Panc1 (cell line): ENCODE results near the gene MCCC1. TPM values are rescaled to one million over a fixed set of nuclear protein-coding genes. Genes with fewer than 3 reads are reported as not detected.

Source experiments
- ATAC-seq: fragments of 200-7000 bp; cut with Tn5 transposase; 2 replicates; pipeline ENCODE4 v1.9.1; 2020; ENCODE audit warnings: mild to moderate bottlenecking, moderate library complexity
- BruUV-seq: library from RNA; stranded (reverse); fragments of 400-500 nt; replicated peaks from 2 replicates; lab custom pipeline; 2021; lab: Mats Ljungman, UMichigan
- CTCF ChIA-PET: fragments of 300-600 bp; sonication (Branson Sonifier 250); formaldehyde crosslinking; loops from one replicate; lab custom pipeline; 2022; ENCODE audit warnings: antibody characterized with exemption; lab: Charles Lee
- POLR2A ChIA-PET: fragments of 300-600 bp; sonication (Branson Sonifier 250); formaldehyde crosslinking; loops from one replicate; lab custom pipeline; 2022; ENCODE audit warnings: antibody characterized with exemption; lab: Charles Lee
- DNase-seq: peaks from one replicate; pipeline ENCODE4 v3.0.0-alpha.2; 2010; ENCODE audit warnings: low read depth, low spot score
- H3K27ac ChIP-seq: 2 replicates; pipeline ENCODE4 v1.5.1; 2011; ENCODE audit warnings: mild to moderate bottlenecking, low read length, inconsistent platforms
- H3K27me3 ChIP-seq: fragments of 200-500 bp; sonication (Bioruptor generic); 2 replicates; pipeline ENCODE4 v1.6.0; 2014; ENCODE audit warnings: low read length, inconsistent platforms; ENCODE audit not compliant: control insufficient read depth, insufficient read depth
- H3K36me3 ChIP-seq: fragments of 200-500 bp; sonication (Bioruptor generic); 2 replicates; pipeline ENCODE4 v1.5.1; 2014; ENCODE audit warnings: inconsistent platforms, mild to moderate bottlenecking, low read length, moderate library complexity; ENCODE audit not compliant: control insufficient read depth, insufficient read depth
- H3K4me1 ChIP-seq: 2 replicates; pipeline ENCODE4 v1.5.1; 2011; ENCODE audit warnings: inconsistent platforms, mild to moderate bottlenecking, low read length, moderate library complexity; ENCODE audit not compliant: control insufficient read depth, insufficient read depth
- H3K4me3 ChIP-seq, 2 experiments: 2 replicates each; pipeline ENCODE4 v1.5.1; 2011 to 2012; ENCODE audit warnings: low read depth in 2 of 2, low read length in 2 of 2, mild to moderate bottlenecking in 2 of 2, inconsistent platforms in 1 of 2, moderate library complexity in 1 of 2
- H3K9me3 ChIP-seq: fragments of 200-500 bp; sonication (Bioruptor generic); 2 replicates; pipeline ENCODE4 v1.5.1; 2014; ENCODE audit warnings: low read depth, mild to moderate bottlenecking, inconsistent platforms, low read length, moderate library complexity; ENCODE audit not compliant: control insufficient read depth, insufficient read depth
- POLR2AphosphoS5 ChIP-seq: IDR thresholded peaks from 2 replicates; pipeline ENCODE4 v1.6.1; 2012; ENCODE audit warnings: mild to moderate bottlenecking, low read depth, low read length, moderate library complexity
- SIN3A ChIP-seq: IDR thresholded peaks from 2 replicates; pipeline ENCODE4 v1.6.1; 2012; ENCODE audit warnings: low read depth, mild to moderate bottlenecking, low read length, moderate library complexity, borderline replicate concordance; ENCODE audit not compliant: insufficient read depth
- TCF7L2 ChIP-seq: IDR thresholded peaks from 2 replicates; pipeline ENCODE4 v1.6.1; 2011; ENCODE audit warnings: mild to moderate bottlenecking, low read depth, low read length, inconsistent platforms
- in situ Hi-C: cut with HindIII; loops from 2 replicates; pipeline ENCODE4 v1.10.0; 2016; ENCODE audit warnings: low sequenced_read_pairs, low pct_unique_long_range_greater_than_20kb
- intact Hi-C: fragments of 100-400 bp; cut with micrococcal nuclease; formaldehyde crosslinking; loops from one replicate; pipeline ENCODE4 v1.10.0; 2022; ENCODE audit not compliant: unreplicated experiment
- total RNA-seq: library from RNA; stranded (reverse); gene quantifications from one replicate; pipeline ENCODE4 v1.2.1, GENCODE V29; 2021; ENCODE audit not compliant: unreplicated experiment
- TF ChIP-seq, protein P1 (sequence below), 2 experiments: IDR thresholded peaks; 2 replicates each; pipeline ENCODE4 v1.6.1; 2011 to 2012; ENCODE audit warnings: low read depth in 2 of 2, control low read depth in 1 of 2, low read length in 1 of 2, mild to moderate bottlenecking in 1 of 2, moderate library complexity in 1 of 2; ENCODE audit not compliant: insufficient read depth in 1 of 2
- TF ChIP-seq, protein P2 (sequence below): fragments of 450-650 bp; IDR thresholded peaks from 2 replicates; pipeline ENCODE4 v1.5.1; 2017; ENCODE audit warnings: mild to moderate bottlenecking

The MCCC1 gene
- total RNA-seq, 1 experiment from 2014 or later = 24.2 TPM

DNA sequence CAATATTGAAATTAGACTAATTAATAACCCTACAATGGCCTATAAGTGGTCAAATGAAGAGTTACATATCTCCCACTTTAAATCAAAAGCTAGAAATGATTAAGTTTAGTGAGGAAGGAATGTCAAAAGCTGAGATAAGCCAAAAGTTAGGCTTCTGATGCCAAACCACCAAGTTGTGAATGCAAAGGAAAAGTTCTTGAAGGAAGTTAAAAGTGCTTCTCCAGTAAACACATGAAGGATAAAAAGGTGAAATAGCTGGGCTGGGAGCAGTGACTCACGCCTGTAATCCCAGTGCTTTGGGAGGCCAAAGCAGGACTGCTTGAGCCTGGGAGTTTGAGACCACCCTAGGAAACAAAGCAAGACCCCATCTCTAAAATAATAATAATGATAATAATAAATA, 72.0 kb downstream of the MCCC1 start:
- POLR2A ChIA-PET = no interaction called here
- H3K27ac ChIP-seq = no peak overlapping the region
- no peaks in the 10 kb centered on the region for H3K27me3 ChIP-seq
- no peaks in the 10 kb centered on the region for H3K9me3 ChIP-seq
- BruUV-seq = no TSS peak
- intact Hi-C loops (no loop called here), in situ Hi-C loops (no loop called here)
- no peak for DNase-seq
- no peak overlapping the region for H3K4me3 ChIP-seq
- CTCF ChIA-PET = no interaction called here
- TF ChIP-seq, protein P1, sequence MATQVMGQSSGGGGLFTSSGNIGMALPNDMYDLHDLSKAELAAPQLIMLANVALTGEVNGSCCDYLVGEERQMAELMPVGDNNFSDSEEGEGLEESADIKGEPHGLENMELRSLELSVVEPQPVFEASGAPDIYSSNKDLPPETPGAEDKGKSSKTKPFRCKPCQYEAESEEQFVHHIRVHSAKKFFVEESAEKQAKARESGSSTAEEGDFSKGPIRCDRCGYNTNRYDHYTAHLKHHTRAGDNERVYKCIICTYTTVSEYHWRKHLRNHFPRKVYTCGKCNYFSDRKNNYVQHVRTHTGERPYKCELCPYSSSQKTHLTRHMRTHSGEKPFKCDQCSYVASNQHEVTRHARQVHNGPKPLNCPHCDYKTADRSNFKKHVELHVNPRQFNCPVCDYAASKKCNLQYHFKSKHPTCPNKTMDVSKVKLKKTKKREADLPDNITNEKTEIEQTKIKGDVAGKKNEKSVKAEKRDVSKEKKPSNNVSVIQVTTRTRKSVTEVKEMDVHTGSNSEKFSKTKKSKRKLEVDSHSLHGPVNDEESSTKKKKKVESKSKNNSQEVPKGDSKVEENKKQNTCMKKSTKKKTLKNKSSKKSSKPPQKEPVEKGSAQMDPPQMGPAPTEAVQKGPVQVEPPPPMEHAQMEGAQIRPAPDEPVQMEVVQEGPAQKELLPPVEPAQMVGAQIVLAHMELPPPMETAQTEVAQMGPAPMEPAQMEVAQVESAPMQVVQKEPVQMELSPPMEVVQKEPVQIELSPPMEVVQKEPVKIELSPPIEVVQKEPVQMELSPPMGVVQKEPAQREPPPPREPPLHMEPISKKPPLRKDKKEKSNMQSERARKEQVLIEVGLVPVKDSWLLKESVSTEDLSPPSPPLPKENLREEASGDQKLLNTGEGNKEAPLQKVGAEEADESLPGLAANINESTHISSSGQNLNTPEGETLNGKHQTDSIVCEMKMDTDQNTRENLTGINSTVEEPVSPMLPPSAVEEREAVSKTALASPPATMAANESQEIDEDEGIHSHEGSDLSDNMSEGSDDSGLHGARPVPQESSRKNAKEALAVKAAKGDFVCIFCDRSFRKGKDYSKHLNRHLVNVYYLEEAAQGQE (IDR thresholded peaks at IDR 0.05; ENCODE audit: insufficient read depth in 1 of 2, low read depth in 2 of 2, low read length in 1 of 2) = no peak
- TF ChIP-seq POLR2AphosphoS5 = no peak
- TF ChIP-seq, protein P2, sequence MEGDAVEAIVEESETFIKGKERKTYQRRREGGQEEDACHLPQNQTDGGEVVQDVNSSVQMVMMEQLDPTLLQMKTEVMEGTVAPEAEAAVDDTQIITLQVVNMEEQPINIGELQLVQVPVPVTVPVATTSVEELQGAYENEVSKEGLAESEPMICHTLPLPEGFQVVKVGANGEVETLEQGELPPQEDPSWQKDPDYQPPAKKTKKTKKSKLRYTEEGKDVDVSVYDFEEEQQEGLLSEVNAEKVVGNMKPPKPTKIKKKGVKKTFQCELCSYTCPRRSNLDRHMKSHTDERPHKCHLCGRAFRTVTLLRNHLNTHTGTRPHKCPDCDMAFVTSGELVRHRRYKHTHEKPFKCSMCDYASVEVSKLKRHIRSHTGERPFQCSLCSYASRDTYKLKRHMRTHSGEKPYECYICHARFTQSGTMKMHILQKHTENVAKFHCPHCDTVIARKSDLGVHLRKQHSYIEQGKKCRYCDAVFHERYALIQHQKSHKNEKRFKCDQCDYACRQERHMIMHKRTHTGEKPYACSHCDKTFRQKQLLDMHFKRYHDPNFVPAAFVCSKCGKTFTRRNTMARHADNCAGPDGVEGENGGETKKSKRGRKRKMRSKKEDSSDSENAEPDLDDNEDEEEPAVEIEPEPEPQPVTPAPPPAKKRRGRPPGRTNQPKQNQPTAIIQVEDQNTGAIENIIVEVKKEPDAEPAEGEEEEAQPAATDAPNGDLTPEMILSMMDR = no peak
- TF ChIP-seq TCF7L2 = no peak
- no peak for TF ChIP-seq SIN3A
- ATAC-seq = no peak
- no peaks in the 10 kb centered on the region for H3K4me1 ChIP-seq
- H3K36me3 ChIP-seq = 0 out of 2 replicates have a peak, but pooled peaks cover 2% of the 10 kb centered on the region

DNA sequence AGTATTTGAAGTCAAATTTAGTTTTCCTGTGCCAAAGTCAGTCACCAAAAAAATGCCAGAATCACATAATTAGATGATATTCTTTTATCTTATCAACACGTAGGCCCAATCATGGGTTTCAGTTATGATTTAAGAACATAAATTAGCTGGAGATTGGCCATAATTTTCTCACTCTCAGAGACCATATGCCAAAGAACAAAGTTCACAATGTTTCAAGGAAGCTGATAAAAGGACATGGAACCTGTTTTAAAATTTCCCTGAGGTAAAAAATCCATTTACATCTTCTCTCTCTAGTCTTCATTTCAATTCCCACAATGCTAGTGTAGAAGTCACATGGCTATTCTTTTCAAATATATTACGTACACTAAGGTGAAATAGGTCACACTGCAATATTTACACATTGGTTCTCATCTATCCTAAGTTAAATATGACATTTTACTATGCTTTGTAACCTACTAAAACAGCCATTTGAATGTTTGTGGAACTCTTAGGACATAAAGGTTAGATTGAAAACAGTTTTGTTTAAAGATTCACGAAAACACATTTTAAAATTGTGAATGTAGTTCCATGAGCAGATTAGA, 76.3 kb downstream of the MCCC1 start:
- no TSS peak for BruUV-seq
- ChIA-PET CTCF (no interaction called here), POLR2A (no interaction called here)
- Histone ChIP-seq H3K36me3 (peaks cover 2% of the 10 kb centered on the region; the same call in 1 of the 2 replicates), H3K27ac (no peak overlapping the region), H3K4me1 (no peaks in the 10 kb centered on the region), H3K27me3 (no peaks in the 10 kb centered on the region), H3K9me3 (no peaks in the 10 kb centered on the region), H3K4me3 (no peak overlapping the region)
- DNase-seq (no peak), ATAC-seq (no peak)
- intact Hi-C loops (no loop called here), in situ Hi-C loops (no loop called here)
- no peak for TF ChIP-seq SIN3A
- TF ChIP-seq, protein P1 (IDR thresholded peaks at IDR 0.05; ENCODE audit: insufficient read depth in 1 of 2, low read depth in 2 of 2, low read length in 1 of 2) = no peak
- no peak for TF ChIP-seq POLR2AphosphoS5
- TF ChIP-seq, protein P2 = no peak
- no peak for TF ChIP-seq TCF7L2
